ENCODE data around the gene RNU5B-1.
A peak's percentile ranks its signal among the peaks of the same experiment; 100 is the strongest.
"Not testable (repeated sequence)": the region's sequence is repeated elsewhere in the genome, so short reads cannot be mapped to it uniquely, and the experiment has no call there.

The RNU5B-1 gene

GRCh38 chr15:65304381-65305149, at the start of gene RNU5B-1:
Gene RNU5B-1, plus strand, starts transcription at chr15:65304677.
- DNase-seq (ENCODE audit: low spot score) = peak; percentile 87

- DNase-seq (ENCODE audit: low spot score) = no peak
Observed at GRCh38 chr15:65254758-65255157, 49.7 kb upstream of the RNU5B-1 start.

DNA sequence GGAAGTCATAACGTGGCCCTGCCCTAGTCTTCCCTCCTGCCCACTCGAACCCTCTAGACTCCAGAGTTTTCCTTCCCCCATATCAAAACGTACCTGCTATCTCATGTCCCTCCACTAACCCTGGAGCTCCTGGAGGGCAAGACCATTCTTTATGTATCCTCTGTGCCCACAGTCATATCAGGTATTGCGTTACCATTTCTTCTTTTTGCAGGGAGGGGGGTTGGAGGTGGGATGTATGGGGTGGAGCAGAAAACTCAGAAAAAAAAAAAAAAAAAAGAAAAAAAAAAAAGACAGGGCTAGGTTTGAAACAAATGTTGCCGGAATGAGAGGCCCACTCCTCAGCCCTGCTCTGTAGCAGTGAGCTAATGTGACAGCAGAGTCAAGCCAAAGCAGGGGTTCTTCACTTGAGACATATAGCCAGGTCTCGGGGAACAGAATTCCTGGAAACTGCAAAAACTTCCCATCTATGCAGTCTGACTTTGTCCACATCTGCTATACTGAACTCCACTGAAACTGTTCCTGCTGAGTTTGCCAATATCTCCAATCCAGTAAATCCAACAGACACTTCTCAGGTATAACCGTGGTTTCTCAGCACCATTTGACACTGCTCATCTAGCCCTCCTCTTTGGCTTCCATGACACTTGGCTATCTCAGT, 48.9 kb upstream of the RNU5B-1 start:
- DNase-seq (ENCODE audit: low spot score) = no peak

GRCh38 chr15:65258375-65259262, 45.9 kb upstream of the RNU5B-1 start:
- DNase-seq (ENCODE audit: low spot score) = no peak

DNA sequence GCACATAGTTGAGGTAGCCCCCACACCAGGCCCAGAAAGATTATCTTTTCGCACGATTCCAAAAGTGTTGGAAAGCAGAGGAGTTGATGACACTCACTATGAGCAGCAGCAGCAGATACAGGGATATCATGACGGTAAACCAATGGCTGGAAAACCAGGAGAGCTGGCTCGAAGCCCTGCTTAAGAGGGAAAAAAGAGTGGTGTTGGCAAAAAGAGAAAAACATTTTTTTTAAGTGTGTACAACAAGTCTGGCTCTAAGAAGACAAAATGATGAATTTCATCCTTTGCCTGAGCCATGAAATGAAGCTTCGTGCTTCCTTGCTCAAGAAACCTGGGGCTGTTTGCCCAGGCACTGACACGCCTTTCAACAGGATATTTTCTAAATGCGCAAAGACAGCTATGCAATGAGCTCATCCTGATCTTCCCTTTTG, 45.1 kb upstream of the RNU5B-1 start:
- no peak for DNase-seq (ENCODE audit: low spot score)

DNA sequence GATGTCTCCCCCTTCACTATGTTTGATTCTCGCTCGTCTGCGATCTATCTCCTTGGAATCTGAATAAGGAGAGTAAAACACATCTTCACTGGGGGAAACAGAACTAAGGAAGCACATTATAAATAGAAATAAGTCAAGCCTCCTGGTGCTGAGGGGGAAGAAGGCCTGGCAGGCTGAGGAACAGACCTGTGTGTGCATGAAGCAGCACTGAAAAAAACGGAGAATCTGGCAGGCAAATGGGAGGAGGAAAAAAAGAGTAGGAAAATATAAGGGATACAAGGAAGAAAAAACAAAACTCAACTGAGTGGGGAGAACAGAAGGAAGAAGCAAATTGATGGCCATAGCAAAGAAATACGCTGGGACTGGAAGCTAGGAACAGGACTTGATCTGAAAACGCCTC, 43.5 kb upstream of the RNU5B-1 start:
- DNase-seq (ENCODE audit: low spot score) = no peak

DNA sequence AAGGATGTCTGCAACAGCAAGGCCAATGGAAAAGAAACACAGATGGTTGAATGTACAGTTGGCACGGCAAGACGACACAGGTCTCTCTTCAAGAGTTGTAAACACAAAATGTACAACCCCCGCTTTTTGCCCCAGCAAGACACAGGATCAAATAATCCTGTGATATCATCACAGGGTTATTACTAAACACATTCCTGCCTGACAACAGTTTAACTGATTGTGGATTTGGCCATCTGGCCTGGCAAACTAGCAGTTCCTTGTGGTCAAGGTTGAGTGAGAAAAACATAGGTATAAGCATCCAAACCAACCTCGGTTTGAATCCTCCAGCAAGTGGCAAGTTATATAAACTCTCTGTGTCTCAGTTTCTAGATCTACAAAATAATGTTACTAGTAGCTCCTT, 41.2 kb upstream of the RNU5B-1 start:
- no peak for DNase-seq (ENCODE audit: low spot score)

GRCh38 chr15:65264863-65265430, 39.5 kb upstream of the RNU5B-1 start:
- DNase-seq (ENCODE audit: low spot score) = no peak

DNA sequence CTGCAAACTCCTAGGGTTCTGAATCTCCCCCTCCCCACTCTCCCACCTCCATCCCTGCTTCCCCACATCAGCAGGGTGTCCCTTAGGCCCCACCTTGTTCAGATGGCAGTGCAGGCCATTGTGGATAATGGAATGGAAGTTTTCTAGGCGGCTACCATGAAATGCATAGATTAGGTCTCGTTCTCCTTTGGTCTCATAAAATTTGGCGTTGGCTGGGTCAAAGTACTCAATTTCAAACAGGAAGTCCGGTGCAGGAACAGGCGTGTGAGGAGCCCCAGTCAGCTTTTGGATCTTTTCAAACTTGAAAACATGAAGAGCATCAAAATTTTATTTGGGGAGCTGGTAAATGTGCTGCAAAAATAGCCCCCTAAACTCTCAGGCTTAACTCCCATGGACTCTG, 38.0 kb upstream of the RNU5B-1 start:
- DNase-seq (ENCODE audit: low spot score) = no peak

DNA sequence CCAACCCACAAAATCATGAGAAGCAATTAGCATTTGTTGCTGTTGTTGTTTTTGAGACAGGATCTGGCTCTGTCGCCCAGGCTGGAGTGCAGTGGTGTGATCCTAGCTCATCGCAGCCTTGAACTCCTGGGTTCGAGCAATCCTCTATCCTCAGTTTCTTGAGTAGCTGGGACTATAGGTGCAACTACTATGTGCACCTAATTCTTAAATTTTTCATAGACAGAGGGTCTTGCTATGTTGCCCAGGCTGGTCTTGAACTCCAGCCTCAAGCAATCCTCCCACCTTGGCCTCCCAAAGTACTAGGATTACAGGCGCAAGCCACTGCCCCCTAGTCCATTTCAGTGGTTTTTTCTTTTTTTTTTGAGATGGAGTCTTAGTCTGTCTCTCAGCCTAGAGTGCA, 36.1 kb upstream of the RNU5B-1 start:
- DNase-seq (ENCODE audit: low spot score) = no peak

DNA sequence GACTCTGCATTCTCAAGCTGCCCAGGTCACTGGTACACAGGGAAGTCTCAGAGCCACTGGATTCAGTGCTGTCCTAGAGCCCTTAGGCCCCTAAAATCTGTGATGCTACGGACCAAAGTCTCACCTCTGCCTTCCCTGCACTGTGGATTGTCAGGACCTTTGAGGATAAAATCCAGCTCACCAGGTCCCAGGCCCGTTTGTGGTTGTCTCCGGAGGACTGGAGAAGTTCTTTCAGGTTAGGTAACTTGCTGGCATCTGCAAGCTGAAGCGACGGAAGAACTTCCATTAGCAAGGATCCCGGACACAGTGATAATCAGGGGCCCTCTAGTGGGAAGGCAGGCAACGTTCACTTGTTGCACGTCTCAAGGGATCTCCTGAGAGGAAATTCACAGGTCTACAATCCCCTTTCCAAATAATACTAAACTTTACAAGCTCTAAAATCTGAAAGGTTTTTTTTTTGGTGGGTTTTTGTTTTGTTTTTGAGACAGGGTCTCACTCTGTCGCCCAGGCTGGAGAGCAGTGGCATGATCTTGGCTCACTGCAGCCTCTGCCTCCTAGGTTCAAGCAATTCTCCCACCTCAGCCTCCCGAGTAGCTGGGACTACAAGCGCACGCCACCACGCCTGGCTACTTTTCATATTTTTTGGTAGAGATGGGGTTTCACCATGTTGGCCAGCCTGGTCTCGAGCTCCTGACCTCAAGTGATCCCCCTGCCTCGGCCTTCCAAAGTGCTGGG, 33.5 kb upstream of the RNU5B-1 start:
- DNase-seq (ENCODE audit: low spot score) = not testable (repeated sequence)

DNA sequence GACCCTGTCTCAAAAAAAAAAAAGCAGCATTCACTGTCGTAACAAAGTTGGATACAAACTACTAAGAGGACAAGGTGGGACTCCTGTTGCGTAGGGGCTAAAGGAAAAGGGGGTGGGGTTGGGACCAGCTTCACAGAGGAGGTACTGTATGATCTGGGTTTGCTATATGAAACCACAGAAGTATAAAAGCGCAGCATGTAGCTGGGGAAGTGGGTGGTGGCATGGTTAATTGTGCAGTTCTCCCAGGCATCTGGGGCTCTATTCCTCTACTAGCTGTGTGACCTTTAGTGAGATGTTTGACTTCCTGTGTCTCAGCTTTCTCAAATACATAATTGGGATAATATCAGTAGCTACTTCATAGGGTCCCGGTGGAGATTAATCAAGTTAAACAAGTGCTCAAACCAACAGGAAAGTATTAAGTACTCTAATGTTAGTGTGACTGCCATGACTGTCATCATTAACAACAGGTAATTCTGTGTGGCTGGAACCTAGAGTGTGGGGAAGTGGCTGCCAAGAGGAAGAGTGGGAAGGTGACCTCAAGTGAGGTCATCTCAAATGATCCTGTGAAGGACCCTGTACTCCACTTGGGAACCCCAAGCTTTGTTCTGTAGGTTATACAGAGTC, 29.3 kb upstream of the RNU5B-1 start:
- DNase-seq (ENCODE audit: low spot score) = peak; percentile 11

DNA sequence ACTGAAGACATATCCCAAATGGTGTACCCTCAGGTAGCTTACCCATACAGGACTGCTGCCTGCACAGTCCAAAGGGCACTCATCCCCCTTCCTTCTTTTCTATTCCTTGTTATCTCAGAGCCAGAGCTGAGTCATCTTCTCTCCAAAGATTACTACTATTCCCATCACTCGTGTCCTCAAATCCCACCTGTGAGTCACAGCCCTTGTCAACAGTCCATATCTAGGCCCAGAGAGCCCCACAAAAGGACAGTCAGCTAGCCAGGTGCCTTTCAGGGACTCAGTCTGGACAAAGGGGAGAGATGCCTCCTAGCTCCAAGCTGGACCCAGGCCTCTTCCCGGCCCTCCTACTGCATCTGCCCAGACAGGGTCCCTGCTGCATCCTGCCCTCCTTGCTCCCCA, 28.8 kb upstream of the RNU5B-1 start:
- DNase-seq (ENCODE audit: low spot score) = no peak

DNA sequence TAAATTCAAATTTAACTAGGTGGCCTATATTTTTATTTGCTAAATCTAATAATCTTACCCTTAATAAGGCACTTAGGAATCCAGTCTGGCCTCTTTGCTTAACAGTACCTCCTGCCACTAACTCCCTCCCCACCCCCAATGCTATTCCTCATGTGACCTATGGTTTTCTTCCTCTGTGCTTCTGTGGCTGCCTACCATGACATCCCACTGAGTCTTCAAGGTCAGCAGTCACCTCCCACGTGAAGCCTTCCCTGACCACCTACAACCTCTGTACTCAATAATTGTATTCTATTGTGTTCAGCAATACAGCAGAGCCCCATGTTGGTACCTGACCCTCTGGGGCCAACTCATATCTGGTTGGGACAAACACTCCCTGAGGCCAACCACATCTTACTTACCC, 27.5 kb upstream of the RNU5B-1 start:
- no peak for DNase-seq (ENCODE audit: low spot score)

DNA sequence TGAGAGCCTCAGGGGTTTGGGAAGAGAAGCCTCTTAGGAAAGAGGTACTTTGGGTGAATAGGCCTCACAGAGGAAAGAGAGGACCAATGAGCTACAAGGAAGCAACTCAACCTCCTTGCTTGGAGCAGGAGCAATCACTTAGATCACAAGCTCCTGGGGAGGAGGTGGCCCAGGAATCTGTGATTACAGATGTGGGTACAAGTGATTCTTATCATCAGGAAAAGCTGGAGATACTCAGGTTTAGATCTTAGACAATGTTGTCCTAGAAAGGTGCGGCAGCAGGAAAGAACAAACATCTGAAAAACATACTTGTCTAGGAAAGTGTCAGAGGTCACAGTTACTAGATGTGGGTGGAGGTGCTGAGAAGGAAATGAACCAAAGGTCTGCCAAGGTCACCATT, 26.0 kb upstream of the RNU5B-1 start:
- no peak for DNase-seq (ENCODE audit: low spot score)

GRCh38 chr15:65285291-65286068, 19.0 kb upstream of the RNU5B-1 start:
- DNase-seq (ENCODE audit: low spot score) = no peak

DNA sequence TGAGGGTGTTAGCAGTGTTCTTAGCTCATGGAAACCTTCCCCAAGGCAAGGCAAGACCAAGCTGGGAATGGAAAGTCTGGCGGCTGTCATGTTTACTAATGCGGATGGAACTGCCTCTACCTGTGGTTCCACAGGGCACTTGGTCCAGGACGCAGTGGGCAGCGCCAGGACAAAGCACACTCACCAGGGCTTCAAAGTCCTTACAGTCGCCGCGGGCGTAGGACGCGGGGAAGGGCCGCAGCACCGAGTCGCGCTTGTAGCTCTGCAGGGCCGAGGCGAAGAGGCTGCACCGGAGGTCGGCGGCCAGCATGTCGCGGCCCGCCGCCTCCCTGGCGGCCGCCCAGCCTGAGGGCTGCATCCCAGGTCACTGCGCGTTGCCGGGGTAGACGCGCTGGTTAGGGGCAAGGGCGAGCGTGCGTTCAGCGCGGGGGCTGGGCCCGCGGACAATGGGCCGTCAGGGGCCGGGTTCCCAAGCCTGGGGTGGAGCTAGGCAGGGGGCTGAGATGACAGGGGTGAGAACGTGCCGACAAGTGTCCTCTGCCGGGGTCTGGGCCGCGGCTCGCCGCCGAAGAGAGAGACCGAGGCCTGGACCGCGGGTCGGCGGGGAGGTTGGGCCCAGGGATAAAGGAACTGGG, 18.3 kb upstream of the RNU5B-1 start:
- no peak for DNase-seq (ENCODE audit: low spot score)

- peak; percentile 93 for DNase-seq (ENCODE audit: low spot score)
Observed at GRCh38 chr15:65286704-65287519, 17.6 kb upstream of the RNU5B-1 start, which contains the start of gene PARP16. Gene PARP16, minus strand, starts transcription at chr15:65286883. Its CDS starts 457 bp downstream, at chr15:65286426.

DNA sequence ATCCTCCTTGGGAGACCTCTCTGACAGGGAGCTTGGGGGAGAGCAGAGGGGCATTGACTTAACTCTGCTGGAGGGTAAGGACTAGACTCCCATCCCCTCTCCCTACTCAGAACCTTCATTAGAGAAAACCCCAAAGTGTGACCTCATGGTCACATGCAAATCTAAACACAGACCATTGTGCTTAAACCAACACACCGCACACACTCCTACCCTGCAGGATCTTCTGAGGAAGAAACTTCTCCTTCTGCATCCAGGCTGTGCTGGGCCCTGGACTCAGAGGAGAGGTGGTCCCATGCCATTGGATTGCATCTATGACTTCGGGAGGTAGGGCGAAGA, 17.0 kb upstream of the RNU5B-1 start:
- no peak for DNase-seq (ENCODE audit: low spot score)
